ENCODE results near the gene DBT. TPM values are rescaled to one million over a fixed set of nuclear protein-coding genes. Genes with fewer than 3 reads are reported as not detected.
"Not testable (repeated sequence)": the region's sequence is repeated elsewhere in the genome, so short reads cannot be mapped to it uniquely, and the experiment has no call there.

Gene DBT
- total RNA-seq, 4 donors from 2014 or later, result 1.8 to 7.6 (median 4.9) TPM

GRCh38 chr1:100240631-100241030 lies 9.0 kb downstream of the DBT start:
- intact Hi-C loops (cut with DNase I; ENCODE audit: low total_unique reads) (no loop called here), in situ Hi-C loops (cut with MboI; ENCODE audit: low pct_ligation_motif_present in 1 of 4, low pct_unique_long_range_greater_than_20kb in 1 of 4, low sequenced_read_pairs in 3 of 4) (no loop called here)
- H3K36me3 ChIP-seq, result peaks cover 0 to 15% (median 0%) of the 10 kb centered on the region in 4 donors
- H3K4me1 ChIP-seq, result peaks cover 0 to 6% (median 0%) of the 10 kb centered on the region in 4 donors
- no peak for DNase-seq
- WGBS, 2 donors (ENCODE audit: low coverage in 1 of 2), result 85 to 86% methylated on average over 4 of the region's 4 CpGs
- no peak for TF ChIP-seq POLR2A (IDR thresholded peaks at IDR 0.05)
- no peak for TF ChIP-seq EP300 (IDR thresholded peaks at IDR 0.05; ENCODE audit: low read depth)
- TF ChIP-seq, protein P1, sequence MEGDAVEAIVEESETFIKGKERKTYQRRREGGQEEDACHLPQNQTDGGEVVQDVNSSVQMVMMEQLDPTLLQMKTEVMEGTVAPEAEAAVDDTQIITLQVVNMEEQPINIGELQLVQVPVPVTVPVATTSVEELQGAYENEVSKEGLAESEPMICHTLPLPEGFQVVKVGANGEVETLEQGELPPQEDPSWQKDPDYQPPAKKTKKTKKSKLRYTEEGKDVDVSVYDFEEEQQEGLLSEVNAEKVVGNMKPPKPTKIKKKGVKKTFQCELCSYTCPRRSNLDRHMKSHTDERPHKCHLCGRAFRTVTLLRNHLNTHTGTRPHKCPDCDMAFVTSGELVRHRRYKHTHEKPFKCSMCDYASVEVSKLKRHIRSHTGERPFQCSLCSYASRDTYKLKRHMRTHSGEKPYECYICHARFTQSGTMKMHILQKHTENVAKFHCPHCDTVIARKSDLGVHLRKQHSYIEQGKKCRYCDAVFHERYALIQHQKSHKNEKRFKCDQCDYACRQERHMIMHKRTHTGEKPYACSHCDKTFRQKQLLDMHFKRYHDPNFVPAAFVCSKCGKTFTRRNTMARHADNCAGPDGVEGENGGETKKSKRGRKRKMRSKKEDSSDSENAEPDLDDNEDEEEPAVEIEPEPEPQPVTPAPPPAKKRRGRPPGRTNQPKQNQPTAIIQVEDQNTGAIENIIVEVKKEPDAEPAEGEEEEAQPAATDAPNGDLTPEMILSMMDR (IDR thresholded peaks at IDR 0.05), result no peak
- no peak for TF ChIP-seq POLR2AphosphoS5 (IDR thresholded peaks at IDR 0.05)
- H3K27ac ChIP-seq, result no peak overlapping the region
- no peak overlapping the region for H3K4me3 ChIP-seq
- H3K27me3 ChIP-seq, result no peaks in the 10 kb centered on the region
- H3K9me3 ChIP-seq, result no peaks in the 10 kb centered on the region

DNA sequence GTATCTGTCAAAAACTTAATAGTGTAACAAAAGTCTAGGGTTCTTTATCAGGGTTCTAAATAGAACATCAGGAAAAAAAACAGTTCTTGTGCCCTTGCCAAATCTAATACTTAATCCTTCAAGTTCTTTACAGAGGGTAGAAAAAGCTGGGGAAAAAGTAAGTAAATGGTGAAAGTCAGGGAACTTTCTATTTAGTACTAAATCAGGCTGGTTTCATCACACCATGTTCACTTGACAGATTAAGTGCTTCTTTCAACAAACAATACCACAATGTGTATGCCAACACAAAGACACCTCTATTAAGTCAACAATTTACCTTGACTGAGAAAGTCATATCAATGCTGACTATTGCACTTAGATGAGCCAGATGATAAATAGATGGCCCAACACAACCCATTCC lies 9.7 kb downstream of the DBT start:
- in situ Hi-C loops (cut with MboI; ENCODE audit: low pct_ligation_motif_present in 1 of 4, low pct_unique_long_range_greater_than_20kb in 1 of 4, low sequenced_read_pairs in 3 of 4) (no loop called here), intact Hi-C loops (cut with DNase I; ENCODE audit: low total_unique reads) (no loop called here)
- DNase-seq, result no peak
- Histone ChIP-seq H3K9me3 (no peaks in the 10 kb centered on the region), H3K27me3 (no peaks in the 10 kb centered on the region), H3K4me1 (no peaks in the 10 kb centered on the region), H3K27ac (no peak overlapping the region), H3K4me3 (no peak overlapping the region), H3K36me3 (peaks cover 0 to 15% (median 0%) of the 10 kb centered on the region in 4 donors)
- no peak for TF ChIP-seq POLR2AphosphoS5 (IDR thresholded peaks at IDR 0.05)

DNA sequence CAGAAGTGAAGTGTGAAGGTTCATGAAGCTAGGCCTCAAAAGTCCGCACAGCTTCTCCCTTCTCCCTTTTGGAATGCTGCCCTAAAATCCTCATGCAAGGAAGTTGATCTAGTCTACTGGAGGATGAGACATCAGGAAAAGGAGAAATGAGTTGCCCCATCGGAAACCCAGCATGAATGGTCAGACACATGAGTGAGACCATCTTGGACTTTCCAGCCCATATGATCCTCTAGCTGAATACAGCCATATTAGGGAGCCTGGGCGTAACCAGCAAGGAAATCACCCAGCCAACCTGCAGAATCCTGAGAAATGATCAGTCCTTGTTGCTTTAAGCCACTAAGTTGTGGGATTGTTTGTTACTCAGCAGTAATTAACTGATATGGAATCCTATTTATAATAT lies 12.5 kb downstream of the DBT start:
- Histone ChIP-seq H3K4me1 (no peaks in the 10 kb centered on the region), H3K9me3 (no peaks in the 10 kb centered on the region), H3K27me3 (no peaks in the 10 kb centered on the region), H3K36me3 (peaks cover 0 to 27% (median 1%) of the 10 kb centered on the region in 4 donors), H3K27ac (no peak overlapping the region), H3K4me3 (no peak overlapping the region)
- WGBS, 2 donors (ENCODE audit: low coverage in 1 of 2), result 94% methylated on average over 3 of the region's 3 CpGs; no CpG with 5 or more reads in 1 of the 2 donors
- in situ Hi-C loops (cut with MboI; ENCODE audit: low pct_ligation_motif_present in 1 of 4, low pct_unique_long_range_greater_than_20kb in 1 of 4, low sequenced_read_pairs in 3 of 4), result no loop called here
- DNase-seq, result no peak
- no peak for TF ChIP-seq POLR2A (IDR thresholded peaks at IDR 0.05)
- TF ChIP-seq POLR2AphosphoS5 (IDR thresholded peaks at IDR 0.05), result no peak
- TF ChIP-seq EP300 (IDR thresholded peaks at IDR 0.05; ENCODE audit: low read depth), result no peak
- TF ChIP-seq, protein P1 (IDR thresholded peaks at IDR 0.05), result no peak
- intact Hi-C loops (cut with DNase I; ENCODE audit: low total_unique reads), result no loop called here

DNA sequence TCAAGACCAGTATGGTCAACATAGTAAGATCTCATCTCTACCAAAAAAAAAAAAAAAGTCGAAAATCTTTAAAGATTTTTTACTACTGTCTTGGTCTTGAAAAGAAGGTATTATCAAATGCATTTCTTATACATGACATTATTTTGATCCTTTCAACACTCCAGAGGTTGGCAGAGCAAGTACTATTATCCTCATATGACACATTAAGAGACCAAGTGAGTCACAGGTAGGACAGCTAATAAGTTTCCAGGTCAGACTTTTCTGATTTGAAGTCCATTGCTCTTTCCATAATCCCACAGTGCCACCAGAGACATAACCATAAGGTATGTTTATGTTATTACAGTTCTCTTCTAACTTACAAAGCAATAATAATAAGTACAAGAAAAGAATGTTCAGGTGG lies 15.2 kb downstream of the DBT start:
- intact Hi-C loops (cut with DNase I; ENCODE audit: low total_unique reads) (no loop called here), in situ Hi-C loops (cut with MboI; ENCODE audit: low pct_ligation_motif_present in 1 of 4, low pct_unique_long_range_greater_than_20kb in 1 of 4, low sequenced_read_pairs in 3 of 4) (no loop called here)
- no peak for DNase-seq
- Histone ChIP-seq H3K27me3 (no peaks in the 10 kb centered on the region), H3K4me3 (no peak overlapping the region), H3K4me1 (no peaks in the 10 kb centered on the region), H3K9me3 (no peaks in the 10 kb centered on the region), H3K27ac (no peak overlapping the region), H3K36me3 (peaks cover 0 to 27% (median 6%) of the 10 kb centered on the region in 4 donors)
- 89 to 100% methylated on average over 1 of the region's 1 CpG for WGBS, 2 donors (ENCODE audit: low coverage in 1 of 2)
- TF ChIP-seq POLR2AphosphoS5 (IDR thresholded peaks at IDR 0.05) (no peak), EP300 (IDR thresholded peaks at IDR 0.05; ENCODE audit: low read depth) (no peak), POLR2A (IDR thresholded peaks at IDR 0.05) (no peak)
- TF ChIP-seq, protein P1 (IDR thresholded peaks at IDR 0.05), result no peak

DNA sequence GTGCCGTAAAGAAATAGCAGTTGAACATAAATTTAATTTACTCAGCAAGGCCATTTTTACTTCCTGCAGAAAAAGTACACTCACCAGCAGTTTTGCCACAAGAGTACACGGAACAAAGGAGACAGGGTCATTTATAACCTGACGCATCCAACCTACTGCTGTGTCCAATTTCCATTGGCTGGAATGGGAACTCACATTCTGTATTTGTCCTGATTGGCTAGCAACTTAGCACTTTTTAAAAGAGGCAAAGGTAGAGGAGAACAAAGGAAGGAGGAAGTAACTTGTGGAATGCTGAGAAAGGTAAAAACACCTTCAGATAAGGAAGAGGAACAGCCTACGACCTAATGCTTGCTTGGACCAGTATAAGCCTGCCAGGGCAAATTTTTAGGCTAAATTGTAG lies 16.1 kb downstream of the DBT start:
- intact Hi-C loops (cut with DNase I; ENCODE audit: low total_unique reads), result not testable (repeated sequence)
- WGBS, 2 donors (ENCODE audit: low coverage in 1 of 2), result 80 to 93% methylated on average over 4 of the region's 4 CpGs

More for the DNA sequence above, 16.1 kb downstream of the DBT start:
- H3K27me3 ChIP-seq; in situ Hi-C loops (cut with MboI; ENCODE audit: low pct_ligation_motif_present in 1 of 4, low pct_unique_long_range_greater_than_20kb in 1 of 4, low sequenced_read_pairs in 3 of 4); H3K9me3 ChIP-seq; H3K4me1 ChIP-seq; H3K4me3 ChIP-seq; DNase-seq; H3K27ac ChIP-seq: not testable (repeated sequence)
- peaks cover 0 to 27% (median 6%) of the 10 kb centered on the region in 4 donors for H3K36me3 ChIP-seq
